HepG2 (cell line): ENCODE results near the gene TAGLN. TPM values are rescaled to one million over a fixed set of nuclear protein-coding genes. Genes with fewer than 3 reads are reported as not detected.

Source experiments
- ATAC-seq: fragments of 200-7000 bp; cut with Tn5 transposase; 3 replicates; pipeline ENCODE4 v1.9.1; 2020; ENCODE audit warnings: mild to moderate bottlenecking, moderate library complexity
- BruUV-seq: library from RNA; stranded (reverse); fragments of 400-500 nt; replicated peaks from 2 replicates; lab custom pipeline; 2021; lab: Mats Ljungman, UMichigan
- CTCF ChIA-PET: fragments of 300-600 bp; formaldehyde crosslinking; extraction: SDS; loops from one replicate; lab custom pipeline; 2021; ENCODE audit warnings: low total read pairs, inconsistent platforms, low intra/inter-chr PET ratio; lab: Yijun Ruan, JAX
- POLR2A ChIA-PET: fragments of 350-600 bp; sonication (Branson Sonifier 250); formaldehyde crosslinking; loops from one replicate; lab custom pipeline; 2020; ENCODE audit warnings: antibody characterized with exemption, inconsistent platforms; lab: Yijun Ruan, JAX
- DNase-seq: peaks from one replicate; pipeline ENCODE4 v3.0.0-alpha.2; 2015; ENCODE audit warnings: low spot score
- FAIRE-seq: peaks from 3 replicates; lab custom pipeline; 2011; peaks lifted over from hg19 to GRCh38; lab: Jason Lieb, UNC
- H2AFZ ChIP-seq: one replicate; pipeline ENCODE4 v1.6.1; 2011; ENCODE audit warnings: low read length, inconsistent platforms
- H3K27ac ChIP-seq: fragments of 300-600 bp; 3 replicates; pipeline ENCODE4 v1.8.0; 2011; ENCODE audit warnings: mixed run types, mild to moderate bottlenecking, mixed read lengths, low read length, inconsistent platforms; ENCODE audit not compliant: insufficient read depth; ENCODE audit errors: extremely low read length
- H3K27me3 ChIP-seq, 2 experiments: fragments of 200-600 bp in 1 of 2; 2 replicates in 1 of 2; 3 replicates in 1 of 2; pipeline versions ENCODE4 v1.6.0 to v1.8.0; 2011; ENCODE audit warnings: low read length in 2 of 2, mild to moderate bottlenecking in 2 of 2, moderate library complexity in 2 of 2, inconsistent platforms in 1 of 2; ENCODE audit not compliant: insufficient read depth in 2 of 2, control insufficient read depth in 1 of 2
- H3K36me3 ChIP-seq, 2 experiments: fragments of 200-600 bp in 1 of 2; replicated peaks in 1 of 2; 2 replicates in 1 of 2; 3 replicates in 1 of 2; pipeline versions ENCODE4 v1.5.1 to v1.8.0; 2011; ENCODE audit warnings: low read length in 2 of 2, inconsistent platforms in 1 of 2; ENCODE audit not compliant: insufficient read depth in 2 of 2, control insufficient read depth in 1 of 2
- H3K4me1 ChIP-seq: 2 replicates; pipeline ENCODE4 v1.5.1; 2012; ENCODE audit warnings: low read length, inconsistent platforms; ENCODE audit not compliant: insufficient read depth
- H3K4me2 ChIP-seq: 2 replicates; pipeline ENCODE4 v1.6.0; 2011; ENCODE audit warnings: low read depth, low read length, inconsistent platforms
- H3K4me3 ChIP-seq, 3 experiments: fragments of 200-600 bp in 1 of 3; sonication (generic), shearing (Covaris generic) in 1 of 3; replicated peaks in 1 of 3; 2 replicates each; pipeline ENCODE4 v1.5.1; 2011 to 2016; ENCODE audit warnings: low read length in 3 of 3, inconsistent platforms in 2 of 3, low read depth in 2 of 3, mild to moderate bottlenecking in 2 of 3, control low read depth in 1 of 3, mixed read lengths in 1 of 3; ENCODE audit not compliant: insufficient read depth in 1 of 3
- H3K79me2 ChIP-seq: one replicate; pipeline ENCODE4 v1.6.1; 2011; ENCODE audit warnings: low read length, inconsistent platforms; ENCODE audit not compliant: insufficient read depth
- H3K9ac ChIP-seq: 2 replicates; pipeline ENCODE4 v1.6.0; 2011; ENCODE audit warnings: mild to moderate bottlenecking, low read depth, low read length, inconsistent platforms; ENCODE audit not compliant: insufficient read depth
- H3K9me3 ChIP-seq: 2 replicates; pipeline ENCODE4 v1.5.1; 2012; ENCODE audit warnings: mild to moderate bottlenecking, low read length
- H4K20me1 ChIP-seq: 2 replicates; pipeline ENCODE4 v1.6.0; 2011; ENCODE audit warnings: inconsistent platforms, mild to moderate bottlenecking, low read length, moderate library complexity; ENCODE audit not compliant: insufficient read depth
- ELF4 ChIP-seq: sonication (generic); formaldehyde crosslinking; IDR thresholded peaks from 2 replicates; pipeline ENCODE4 v1.5.0; 2020; ENCODE audit warnings: missing genetic modification reagents, mild to moderate bottlenecking, moderate library complexity, borderline replicate concordance
- HCFC1 ChIP-seq: fragments of 150-350 bp; IDR thresholded peaks from 2 replicates; pipeline ENCODE4 v1.6.1; 2014; ENCODE audit warnings: low read depth, low read length
- NAIF1 ChIP-seq: sonication (generic); formaldehyde crosslinking; IDR thresholded peaks from 2 replicates; pipeline ENCODE4 v1.5.0; 2020; ENCODE audit warnings: mild to moderate bottlenecking, missing genetic modification reagents, borderline replicate concordance
- TEAD3 ChIP-seq: optimal IDR thresholded peaks from 2 replicates; pipeline ENCODE3; 2016; ENCODE audit warnings: borderline replicate concordance
- ZNF362 ChIP-seq: sonication (generic); formaldehyde crosslinking; IDR thresholded peaks from 2 replicates; pipeline ENCODE4 v1.4.0; 2020; ENCODE audit warnings: missing genetic modification reagents, mild to moderate bottlenecking, borderline replicate concordance
- ZNF543 ChIP-seq: sonication (generic); formaldehyde crosslinking; IDR thresholded peaks from 2 replicates; pipeline ENCODE4 v1.4.0; 2020; ENCODE audit warnings: mild to moderate bottlenecking, missing genetic modification reagents
- WGBS: methylation state at CpG from one replicate; pipeline ENCODE4 v1.1.6; 2017; ENCODE audit warnings: low lambda C conversion rate; 5-methylcytosine and 5-hydroxymethylcytosine counted together
- in situ Hi-C: cut with HindIII; loops from 2 replicates; pipeline ENCODE4 v1.10.0; 2017; ENCODE audit warnings: low pct_unique_long_range_greater_than_20kb; ENCODE audit not compliant: extremely low pct_ligation_motif_present
- intact Hi-C: fragments of 100-400 bp; cut with micrococcal nuclease; formaldehyde crosslinking; loops from one replicate; pipeline ENCODE4 v1.10.0; 2022; ENCODE audit not compliant: unreplicated experiment
- polyA plus RNA-seq, 8 experiments: library from polyadenylated mRNA; depleted of rRNA in 3 of 8; stranded (reverse) in 7 of 8; unstranded in 1 of 8; fragments of >200 nt; fragmentation: Illumina TruSeq in 4 of 8; extraction: Trizol in 4 of 8; gene quantifications; 2 replicates each; pipeline versions ENCODE4 v1.2.1 to v1.2.3, GENCODE V29; 2011 to 2016; ENCODE audit warnings: low read depth in 4 of 8, missing spikeins in 1 of 8, mixed read lengths in 1 of 8; ENCODE audit not compliant: insufficient read depth in 1 of 8
- total RNA-seq, 5 experiments: library from RNA; depleted of rRNA; stranded (reverse); fragments of >200 nt; fragmentation: Illumina TruSeq; extraction: Trizol; gene quantifications; 2 replicates each; pipeline ENCODE4 v1.2.3, GENCODE V29; 2016; ENCODE audit warnings: low read depth in 1 of 5
- TF ChIP-seq, protein P1 (sequence below): sonication (generic); formaldehyde crosslinking; IDR thresholded peaks from 2 replicates; pipeline ENCODE4 v1.9.0; 2022; ENCODE audit warnings: missing genetic modification reagents, mild to moderate bottlenecking, borderline replicate concordance
- TF ChIP-seq, protein P2 (sequence below): sonication (generic); formaldehyde crosslinking; IDR thresholded peaks from 2 replicates; pipeline ENCODE4 v1.8.1; 2023; ENCODE audit warnings: missing genetic modification reagents, inconsistent platforms, borderline replicate concordance
- TF ChIP-seq, protein P3 (sequence below): sonication (generic); formaldehyde crosslinking; IDR thresholded peaks from 2 replicates; pipeline ENCODE4 v1.5.0; 2020; ENCODE audit warnings: missing genetic modification reagents, mild to moderate bottlenecking, borderline replicate concordance

Gene TAGLN
- total and polyA plus RNA-seq, 2 of the 13 experiments (the other 11 are each of a cell fraction or from before 2014, with no cell fraction given) = 12.6 to 75.4 TPM

DNA sequence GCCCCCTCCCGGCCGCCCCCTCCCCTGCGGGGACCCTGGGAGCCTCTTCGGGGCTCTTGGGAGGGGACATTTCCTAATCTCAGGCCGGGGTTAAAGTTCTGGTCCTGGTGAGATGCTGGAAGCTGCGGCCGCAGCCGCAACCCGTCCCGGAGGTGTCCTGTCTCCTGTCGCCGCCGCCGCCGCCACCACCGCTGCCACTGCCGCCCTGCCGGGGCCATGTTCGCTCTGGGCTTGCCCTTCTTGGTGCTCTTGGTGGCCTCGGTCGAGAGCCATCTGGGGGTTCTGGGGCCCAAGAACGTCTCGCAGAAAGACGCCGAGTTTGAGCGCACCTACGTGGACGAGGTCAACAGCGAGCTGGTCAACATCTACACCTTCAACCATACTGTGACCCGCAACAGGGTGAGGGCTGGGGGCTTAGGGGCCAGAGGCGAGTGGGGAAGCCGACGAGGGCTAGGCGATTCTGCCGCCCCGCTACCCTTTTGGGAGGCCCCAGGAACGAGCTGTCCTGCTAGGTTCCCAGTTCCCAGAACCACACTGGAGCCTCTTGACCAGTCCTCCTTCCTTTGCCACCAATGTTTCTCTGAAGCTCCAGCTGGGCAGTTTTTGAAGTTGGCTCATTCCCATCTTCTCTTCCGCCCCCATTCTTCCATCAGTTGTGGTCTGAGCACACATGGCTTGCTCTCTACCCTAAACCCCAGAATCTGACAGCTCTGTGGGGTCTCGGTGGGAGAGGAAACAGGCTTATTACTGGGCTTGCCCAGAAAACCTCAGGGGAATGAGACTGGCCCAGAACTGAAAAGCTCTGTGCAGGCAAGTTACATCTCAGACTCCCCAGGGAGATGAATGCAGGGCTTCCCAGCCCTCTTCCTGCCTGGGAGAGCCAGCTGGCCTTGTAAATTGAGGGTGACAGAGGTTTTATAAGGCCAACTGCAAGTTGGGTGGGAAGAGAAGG is 19.8 kb upstream of the TAGLN start (continued):
- TF ChIP-seq, protein P1, sequence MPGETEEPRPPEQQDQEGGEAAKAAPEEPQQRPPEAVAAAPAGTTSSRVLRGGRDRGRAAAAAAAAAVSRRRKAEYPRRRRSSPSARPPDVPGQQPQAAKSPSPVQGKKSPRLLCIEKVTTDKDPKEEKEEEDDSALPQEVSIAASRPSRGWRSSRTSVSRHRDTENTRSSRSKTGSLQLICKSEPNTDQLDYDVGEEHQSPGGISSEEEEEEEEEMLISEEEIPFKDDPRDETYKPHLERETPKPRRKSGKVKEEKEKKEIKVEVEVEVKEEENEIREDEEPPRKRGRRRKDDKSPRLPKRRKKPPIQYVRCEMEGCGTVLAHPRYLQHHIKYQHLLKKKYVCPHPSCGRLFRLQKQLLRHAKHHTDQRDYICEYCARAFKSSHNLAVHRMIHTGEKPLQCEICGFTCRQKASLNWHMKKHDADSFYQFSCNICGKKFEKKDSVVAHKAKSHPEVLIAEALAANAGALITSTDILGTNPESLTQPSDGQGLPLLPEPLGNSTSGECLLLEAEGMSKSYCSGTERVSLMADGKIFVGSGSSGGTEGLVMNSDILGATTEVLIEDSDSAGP (CRISPR knock-in tag) = peak; percentile 45; the same call in 1 of the 2 replicates
- TF ChIP-seq TEAD3 (CRISPR knock-in tag) = no peak

DNA sequence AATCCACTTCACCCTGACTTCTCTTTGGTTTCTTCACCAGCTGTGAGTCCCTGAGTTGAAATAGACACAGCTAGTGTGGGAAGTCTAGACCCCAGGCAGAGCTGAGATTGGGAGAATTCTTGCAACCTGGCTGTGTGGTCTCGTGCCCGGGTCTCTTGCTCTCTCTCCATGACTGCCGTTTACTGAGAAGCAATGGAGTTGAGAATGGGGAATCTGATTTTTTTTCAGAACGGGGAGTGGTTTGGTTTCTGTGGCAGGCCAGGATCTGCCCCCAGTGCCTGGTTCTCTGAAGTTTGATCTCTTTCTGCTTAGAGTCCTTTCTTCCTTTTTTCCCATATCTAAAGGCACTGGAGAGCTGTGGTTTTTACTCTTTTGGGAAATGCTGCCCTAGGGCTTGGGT is 19.1 kb upstream of the TAGLN start:
- peak; percentile 63; the same call in 1 of the 2 replicates for TF ChIP-seq ZNF362 (CRISPR knock-in tag)
- TF ChIP-seq ELF4 (CRISPR knock-in tag) = no peak
- no peak for TF ChIP-seq ZNF543
- 0 out of 2 replicates have a peak, but pooled peaks have one; percentile 6 for TF ChIP-seq NAIF1 (CRISPR knock-in tag)
- TF ChIP-seq, protein P2, sequence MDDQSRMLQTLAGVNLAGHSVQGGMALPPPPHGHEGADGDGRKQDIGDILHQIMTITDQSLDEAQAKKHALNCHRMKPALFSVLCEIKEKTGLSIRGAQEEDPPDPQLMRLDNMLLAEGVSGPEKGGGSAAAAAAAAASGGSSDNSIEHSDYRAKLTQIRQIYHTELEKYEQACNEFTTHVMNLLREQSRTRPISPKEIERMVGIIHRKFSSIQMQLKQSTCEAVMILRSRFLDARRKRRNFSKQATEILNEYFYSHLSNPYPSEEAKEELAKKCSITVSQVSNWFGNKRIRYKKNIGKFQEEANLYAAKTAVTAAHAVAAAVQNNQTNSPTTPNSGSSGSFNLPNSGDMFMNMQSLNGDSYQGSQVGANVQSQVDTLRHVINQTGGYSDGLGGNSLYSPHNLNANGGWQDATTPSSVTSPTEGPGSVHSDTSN (CRISPR knock-in tag) = no peak
- TF ChIP-seq, protein P3, sequence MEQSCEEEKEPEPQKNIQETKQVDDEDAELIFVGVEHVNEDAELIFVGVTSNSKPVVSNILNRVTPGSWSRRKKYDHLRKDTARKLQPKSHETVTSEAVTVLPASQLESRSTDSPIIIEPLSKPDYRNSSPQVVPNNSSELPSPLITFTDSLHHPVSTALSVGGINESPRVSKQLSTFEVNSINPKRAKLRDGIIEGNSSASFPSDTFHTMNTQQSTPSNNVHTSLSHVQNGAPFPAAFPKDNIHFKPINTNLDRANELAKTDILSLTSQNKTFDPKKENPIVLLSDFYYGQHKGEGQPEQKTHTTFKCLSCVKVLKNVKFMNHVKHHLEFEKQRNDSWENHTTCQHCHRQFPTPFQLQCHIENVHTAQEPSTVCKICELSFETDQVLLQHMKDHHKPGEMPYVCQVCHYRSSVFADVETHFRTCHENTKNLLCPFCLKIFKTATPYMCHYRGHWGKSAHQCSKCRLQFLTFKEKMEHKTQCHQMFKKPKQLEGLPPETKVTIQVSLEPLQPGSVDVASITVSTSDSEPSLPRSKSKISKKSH (CRISPR knock-in tag) = no peak
- TF ChIP-seq HCFC1 = no peak
- TF ChIP-seq, all 625 proteins: peak for 2
- ATAC-seq = peak; percentile 0; the same call in 1 of the 3 replicates
- H3K9ac ChIP-seq = peak overlapping the region; percentile 79
- WGBS = 2% methylated on average over 4 of the region's 4 CpGs
- peak overlapping the region; percentile 83 for H2AFZ ChIP-seq
- peak overlapping the region; percentile 73 for H3K27ac ChIP-seq
- peaks cover 3 to 12% of the 10 kb centered on the region in 2 experiments; a peak in 4 of 5 replicates for H3K36me3 ChIP-seq
- FAIRE-seq = peak; percentile 51
- intact Hi-C loops (no loop called here), in situ Hi-C loops (loop anchor here (5.0 kb wide), 1 partner anchor 42 kb away; no protein-coding TSS in a partner anchor)
- H3K4me2 ChIP-seq = peak overlapping the region; percentile 90
- H3K4me1 ChIP-seq = peaks cover 48% of the 10 kb centered on the region
- BruUV-seq = TSS peak; percentile 53
- CTCF ChIA-PET = interaction anchor here (1.6 to 1.9 kb wide), 2 partner anchors 47 to 52 kb away, joined by 7 to 32 read pairs; partner anchors contain the start of genes PCSK7 and RNF214
- peak overlapping the region; percentile 82 to 97 (median 83) for H3K4me3 ChIP-seq
- POLR2A ChIA-PET = interaction anchor here (0.8 to 2.4 kb wide), 4 partner anchors 19 to 388 kb away, joined by 3 to 41 read pairs (median 4); partner anchors contain the start of genes APOA1, APOA5, PAFAH1B2 and TAGLN
- no peaks in the 10 kb centered on the region for H3K9me3 ChIP-seq
- H3K79me2 ChIP-seq = peaks cover 6% of the 10 kb centered on the region
- H3K27me3 ChIP-seq = no peaks in the 10 kb centered on the region; a peak in 1 of 5 replicates
- H4K20me1 ChIP-seq = no peaks in the 10 kb centered on the region; the same call in 1 of the 2 replicates
- DNase-seq = no peak
